Activated CD8-positive, alpha-beta memory T cell treated with anti-CD3 and anti-CD28 coated beads, Interleukin-2, amount 50 U/mL, for 4 hours (primary cell): Measurements from ENCODE around the gene PHACTR1.

Experiments used
- DNase-seq: peaks from one replicate; pipeline ENCODE4 v3.0.0-alpha.2; 2020

Gene PHACTR1

GRCh38 chr6:13079096-13079723 lies 362.6 kb downstream of the PHACTR1 start:
- DNase-seq, result no peak

- no peak for DNase-seq
These were observed 364.1 kb downstream of the PHACTR1 start for GRCh38 chr6:13080462-13081188.

GRCh38 chr6:13081189-13081563 lies 364.6 kb downstream of the PHACTR1 start:
- DNase-seq, result no peak

GRCh38 chr6:13089296-13089994 lies 372.9 kb downstream of the PHACTR1 start:
- DNase-seq, result no peak

- no peak for DNase-seq
These were observed 374.6 kb downstream of the PHACTR1 start for GRCh38 chr6:13091192-13091591.

- DNase-seq, result no peak
These were observed 378.3 kb downstream of the PHACTR1 start for GRCh38 chr6:13094781-13095425.

GRCh38 chr6:13096084-13096483 lies 379.5 kb downstream of the PHACTR1 start:
- no peak for DNase-seq

GRCh38 chr6:13097454-13097853 lies 380.9 kb downstream of the PHACTR1 start:
- DNase-seq, result no peak

GRCh38 chr6:13098006-13098405 lies 381.4 kb downstream of the PHACTR1 start:
- DNase-seq, result no peak

- DNase-seq, result no peak
These were observed 382.4 kb downstream of the PHACTR1 start for GRCh38 chr6:13098793-13099570.

- no peak for DNase-seq
These were observed 383.2 kb downstream of the PHACTR1 start for GRCh38 chr6:13099771-13100170.

- no peak for DNase-seq
These were observed 384.8 kb downstream of the PHACTR1 start for GRCh38 chr6:13101409-13101808.

- no peak for DNase-seq
These were observed 385.4 kb downstream of the PHACTR1 start for GRCh38 chr6:13101985-13102384.

GRCh38 chr6:13103169-13103568 lies 386.6 kb downstream of the PHACTR1 start:
- DNase-seq, result no peak

- DNase-seq, result no peak
These were observed 388.6 kb downstream of the PHACTR1 start for GRCh38 chr6:13105139-13105538.

GRCh38 chr6:13112921-13113320 lies 396.4 kb downstream of the PHACTR1 start:
- DNase-seq, result no peak

- no peak for DNase-seq
These were observed 396.8 kb downstream of the PHACTR1 start for GRCh38 chr6:13113376-13113775.

- DNase-seq, result no peak
These were observed 397.5 kb downstream of the PHACTR1 start for GRCh38 chr6:13113981-13114593.

- no peak for DNase-seq
These were observed 399.6 kb downstream of the PHACTR1 start for GRCh38 chr6:13116155-13116554.

- no peak for DNase-seq
These were observed 401.0 kb downstream of the PHACTR1 start for GRCh38 chr6:13117570-13117969.

GRCh38 chr6:13119549-13119948 lies 403.0 kb downstream of the PHACTR1 start:
- no peak for DNase-seq
